RWPE1 (cell line): Measurements from ENCODE around the gene HOXC13.
A peak's percentile ranks its signal among the peaks of the same experiment; 100 is the strongest.

Source experiments
- CTCF ChIA-PET: fragments of 350-600 bp; sonication (Branson Sonifier 250); formaldehyde crosslinking; extraction: SDS; loops from one replicate; lab custom pipeline; 2021; lab: Yijun Ruan, JAX
- POLR2A ChIA-PET: fragments of 400-600 bp; formaldehyde crosslinking; extraction: SDS; loops from one replicate; lab custom pipeline; 2020; ENCODE audit warnings: antibody characterized with exemption; ENCODE audit not compliant: low non-redundant PET; lab: Yijun Ruan, JAX
- DNase-seq: peaks from one replicate; pipeline ENCODE4 v3.0.0; 2012; ENCODE audit warnings: low spot score
- H3K27ac ChIP-seq: fragments of 450-650 bp; 2 replicates; pipeline ENCODE4 v1.5.1; 2017
- TF ChIP-seq, protein P1 (sequence below): fragments of 450-650 bp; conservative IDR thresholded peaks from 2 replicates; pipeline ENCODE4 v1.5.1; 2017; ENCODE audit warnings: low read depth, mild to moderate bottlenecking

HOXC13 gene

DNA sequence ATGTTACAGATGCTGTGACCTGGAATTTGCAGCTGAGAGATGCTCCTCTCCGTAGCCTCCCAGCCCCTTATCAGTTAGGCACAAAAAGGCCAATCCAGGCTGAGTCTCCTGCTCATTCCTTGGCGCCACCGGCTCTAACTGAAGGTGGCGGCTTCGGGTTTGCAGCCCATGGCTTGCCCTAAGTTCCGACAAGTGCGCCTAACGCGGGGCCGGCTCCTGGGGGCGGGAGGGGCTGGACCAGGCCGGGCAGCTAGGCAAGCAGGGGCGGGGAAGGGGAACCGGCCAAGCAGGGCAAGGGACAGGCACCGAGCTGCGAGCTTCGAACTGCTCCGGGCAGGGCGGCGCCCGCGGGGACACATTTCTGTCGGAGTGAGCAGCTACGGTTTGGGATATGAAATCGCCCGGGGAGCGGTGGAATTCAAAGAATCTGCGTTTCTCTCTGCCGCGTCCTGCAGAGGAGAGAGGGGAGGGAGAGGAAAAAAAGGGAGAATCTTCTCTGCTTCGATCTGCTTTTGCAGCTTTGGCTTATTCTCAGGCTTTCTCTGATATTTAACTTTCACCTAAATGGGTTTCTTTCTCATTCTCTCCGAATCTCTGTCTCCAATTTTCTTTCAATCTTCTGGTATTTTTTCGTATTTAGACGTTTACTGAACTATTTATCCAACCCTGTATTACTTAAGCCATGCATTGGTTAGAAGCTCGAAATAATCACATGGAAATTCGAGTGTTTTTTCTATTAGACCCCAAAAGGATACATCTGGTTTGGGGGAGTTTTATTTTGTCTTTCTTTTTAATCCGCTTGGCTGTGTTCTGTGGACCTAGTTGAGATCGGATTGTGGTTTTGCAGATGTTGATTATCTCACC is 14.5 kb downstream of the HOXC13 start:
- peak; percentile 67 for DNase-seq
- POLR2A ChIA-PET: no interaction called here

GRCh38 chr12:53953831-53954693 is 15.4 kb downstream of the HOXC13 start:
- no peak overlapping the region for H3K27ac ChIP-seq
- ChIA-PET CTCF (interaction anchor here (0.6 to 2.2 kb wide), 7 partner anchors 31 to 252 kb away, joined by 3 to 5 read pairs (median 4); partner anchors contain the start of gene HOXC10), POLR2A (no interaction called here)
- TF ChIP-seq, protein P1, sequence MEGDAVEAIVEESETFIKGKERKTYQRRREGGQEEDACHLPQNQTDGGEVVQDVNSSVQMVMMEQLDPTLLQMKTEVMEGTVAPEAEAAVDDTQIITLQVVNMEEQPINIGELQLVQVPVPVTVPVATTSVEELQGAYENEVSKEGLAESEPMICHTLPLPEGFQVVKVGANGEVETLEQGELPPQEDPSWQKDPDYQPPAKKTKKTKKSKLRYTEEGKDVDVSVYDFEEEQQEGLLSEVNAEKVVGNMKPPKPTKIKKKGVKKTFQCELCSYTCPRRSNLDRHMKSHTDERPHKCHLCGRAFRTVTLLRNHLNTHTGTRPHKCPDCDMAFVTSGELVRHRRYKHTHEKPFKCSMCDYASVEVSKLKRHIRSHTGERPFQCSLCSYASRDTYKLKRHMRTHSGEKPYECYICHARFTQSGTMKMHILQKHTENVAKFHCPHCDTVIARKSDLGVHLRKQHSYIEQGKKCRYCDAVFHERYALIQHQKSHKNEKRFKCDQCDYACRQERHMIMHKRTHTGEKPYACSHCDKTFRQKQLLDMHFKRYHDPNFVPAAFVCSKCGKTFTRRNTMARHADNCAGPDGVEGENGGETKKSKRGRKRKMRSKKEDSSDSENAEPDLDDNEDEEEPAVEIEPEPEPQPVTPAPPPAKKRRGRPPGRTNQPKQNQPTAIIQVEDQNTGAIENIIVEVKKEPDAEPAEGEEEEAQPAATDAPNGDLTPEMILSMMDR: no peak
- no peak for DNase-seq

More for the DNA sequence above, 14.5 kb downstream of the HOXC13 start:
- CTCF ChIA-PET: interaction anchor here (0.6 to 1.7 kb wide), 5 partner anchors 32 to 248 kb away, joined by 3 to 5 read pairs (median 3); partner anchors contain the start of gene HOXC10
- TF ChIP-seq, protein P1: no peak
- no peak overlapping the region for H3K27ac ChIP-seq

- TF ChIP-seq, protein P1: no peak
- no peak within 1 kb of the TSS for H3K27ac ChIP-seq
- CTCF ChIA-PET: interaction anchor here (0.6 to 2.2 kb wide), 3 partner anchors 79 to 208 kb away, joined by 4 to 5 read pairs (median 4); no protein-coding TSS in a partner anchor
- DNase-seq: peak; percentile 37
- POLR2A ChIA-PET: no interaction called here
These were observed 16.0 kb downstream of the HOXC13 start, which contains the start of gene HOXC12 for GRCh38 chr12:53954694-53955035. HOXC12 (plus strand) TSS chr12:53954903; CDS start chr12:53954930, 27 bp downstream.

DNA sequence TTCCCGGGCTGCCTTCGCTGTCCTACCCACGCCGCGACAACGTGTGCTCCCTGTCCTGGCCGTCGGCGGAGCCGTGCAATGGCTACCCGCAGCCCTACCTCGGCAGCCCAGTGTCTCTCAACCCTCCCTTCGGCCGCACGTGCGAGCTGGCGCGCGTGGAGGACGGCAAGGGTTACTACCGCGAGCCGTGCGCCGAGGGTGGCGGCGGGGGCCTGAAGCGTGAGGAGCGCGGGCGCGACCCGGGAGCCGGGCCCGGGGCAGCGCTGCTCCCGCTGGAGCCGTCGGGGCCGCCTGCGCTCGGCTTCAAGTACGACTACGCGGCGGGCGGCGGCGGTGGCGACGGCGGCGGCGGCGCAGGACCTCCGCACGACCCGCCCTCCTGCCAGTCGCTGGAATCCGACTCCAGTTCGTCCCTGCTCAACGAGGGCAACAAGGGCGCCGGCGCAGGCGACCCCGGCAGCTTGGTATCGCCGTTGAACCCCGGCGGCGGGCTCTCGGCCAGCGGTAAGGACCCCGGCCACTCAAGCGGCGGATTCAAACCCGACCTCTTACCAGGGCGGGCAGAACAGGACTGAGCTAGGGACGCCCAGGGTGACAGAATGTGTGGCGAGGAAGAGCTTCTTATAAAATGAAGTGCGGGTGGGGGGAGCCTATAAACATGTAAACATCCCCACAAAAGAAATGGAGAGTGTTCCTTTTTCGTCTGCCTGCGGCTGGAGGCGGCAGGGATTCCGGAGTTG is 16.6 kb downstream of the HOXC13 start:
- TF ChIP-seq, protein P1: no peak
- ChIA-PET POLR2A (no interaction called here), CTCF (interaction anchor here (0.6 to 2.2 kb wide), 3 partner anchors 79 to 209 kb away, joined by 4 to 5 read pairs (median 4); no protein-coding TSS in a partner anchor)
- H3K27ac ChIP-seq: no peak overlapping the region
- DNase-seq: no peak

DNA sequence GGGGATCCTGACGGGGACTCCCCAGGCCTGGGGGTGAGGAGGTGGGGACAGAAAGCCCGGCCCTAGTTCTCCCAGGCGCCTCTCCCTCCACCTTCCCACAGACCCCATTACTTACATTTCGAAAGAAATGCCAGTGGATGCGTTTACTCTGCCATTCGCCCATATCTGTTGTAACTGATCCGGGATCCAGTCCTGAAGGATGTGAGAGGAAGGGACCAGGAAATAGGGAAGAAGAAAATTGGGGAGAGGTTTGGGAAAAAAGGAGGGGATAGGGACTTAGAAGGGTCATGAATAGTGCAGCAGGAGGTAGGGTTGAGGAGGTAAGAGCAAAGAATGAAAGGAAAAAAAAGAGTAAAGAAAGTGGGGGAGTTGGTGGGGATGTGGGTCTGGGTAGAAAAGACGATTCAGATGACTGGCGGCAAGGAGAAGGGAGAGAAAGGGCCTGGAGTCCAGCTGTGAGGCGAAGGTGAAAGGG is 17.2 kb downstream of the HOXC13 start:
- ChIA-PET POLR2A (no interaction called here), CTCF (interaction anchor here (1.0 to 2.2 kb wide), 2 partner anchors 148 to 209 kb away, joined by 3 to 5 read pairs; no protein-coding TSS in a partner anchor)
- no peak for DNase-seq
- H3K27ac ChIP-seq: no peak overlapping the region
- TF ChIP-seq, protein P1: no peak
